ENCODE results near the gene CYP4F3. TPM values are rescaled to one million over a fixed set of nuclear protein-coding genes. Genes with fewer than 3 reads are reported as not detected.
"Not testable (repeated sequence)": the region's sequence is repeated elsewhere in the genome, so short reads cannot be mapped to it uniquely, and the experiment has no call there.

Gene CYP4F3
- total RNA-seq: 2.7 and 3.3 TPM in 2 replicates
- polyA plus RNA-seq: 1.3 and 2.2 TPM in 2 replicates

- DNase-seq (ENCODE audit: low spot score): no peak
- Histone ChIP-seq H3K4me3 (no peak within 1 kb of the TSS), H3K4me2 (no peak within 1 kb of the TSS), H3K9me3 (ENCODE audit: low read depth) (no peaks in the 10 kb centered on the region), H3K9me2 (replicated peaks; ENCODE audit: insufficient read depth) (no peaks in the 10 kb centered on the region), H3K79me2 (no peaks in the 10 kb centered on the region), H3K4me1 (ENCODE audit: insufficient read depth) (no peaks in the 10 kb centered on the region), H3K36me3 (replicated peaks; ENCODE audit: insufficient read depth, low read depth) (no peaks in the 10 kb centered on the region), H2AFZ (no peak within 1 kb of the TSS), H4K20me1 (ENCODE audit: insufficient read depth, poor library complexity, severe bottlenecking) (no peaks in the 10 kb centered on the region), H3K27me3 (no peaks in the 10 kb centered on the region), H3K27ac (no peak within 1 kb of the TSS)
- no peak for TF ChIP-seq CTCF (IDR thresholded peaks at IDR 0.05; ENCODE audit: poor library complexity)
- no peak for TF ChIP-seq EZH2phosphoT487 (IDR thresholded peaks at IDR 0.05; ENCODE audit: low read depth, severe bottlenecking, unreplicated experiment)
- TF ChIP-seq EZH2 (IDR thresholded peaks at IDR 0.05; ENCODE audit: borderline replicate concordance): no peak
- 72% methylated on average over 6 of the region's 6 CpGs for WGBS (ENCODE audit: low lambda C conversion rate, missing lambda C conversion rate)
These were observed at the start of gene CYP4F3 for GRCh38 chr19:15640294-15640903. Gene CYP4F3, plus strand, starts transcription at chr19:15640897. Its CDS starts 519 bp downstream, at chr19:15641416.

- H3K36me3 ChIP-seq (replicated peaks; ENCODE audit: insufficient read depth, low read depth): no peaks in the 10 kb centered on the region
- H3K27ac ChIP-seq: no peak overlapping the region
- 72% methylated on average over 4 of the region's 4 CpGs for WGBS (ENCODE audit: low lambda C conversion rate, missing lambda C conversion rate)
- no peaks in the 10 kb centered on the region for H3K9me2 ChIP-seq (replicated peaks; ENCODE audit: insufficient read depth)
- H3K27me3 ChIP-seq: no peaks in the 10 kb centered on the region
- H2AFZ ChIP-seq: no peak overlapping the region
- no peaks in the 10 kb centered on the region for H3K4me1 ChIP-seq (ENCODE audit: insufficient read depth)
- H3K4me3 ChIP-seq: no peak overlapping the region
- no peak for DNase-seq (ENCODE audit: low spot score)
- no peaks in the 10 kb centered on the region for H3K79me2 ChIP-seq
- H3K4me2 ChIP-seq: no peak overlapping the region
- H3K9me3 ChIP-seq (ENCODE audit: low read depth): no peaks in the 10 kb centered on the region
- TF ChIP-seq EZH2phosphoT487 (IDR thresholded peaks at IDR 0.05; ENCODE audit: low read depth, severe bottlenecking, unreplicated experiment) (no peak), EZH2 (IDR thresholded peaks at IDR 0.05; ENCODE audit: borderline replicate concordance) (no peak), CTCF (IDR thresholded peaks at IDR 0.05; ENCODE audit: poor library complexity) (no peak)
- no peaks in the 10 kb centered on the region for H4K20me1 ChIP-seq (ENCODE audit: insufficient read depth, poor library complexity, severe bottlenecking)
These were observed 48.9 kb upstream of the CYP4F3 start for GRCh38 chr19:15591796-15592195.

- not testable (repeated sequence) for H2AFZ ChIP-seq; H3K9me3 ChIP-seq (ENCODE audit: low read depth); H3K36me3 ChIP-seq (replicated peaks; ENCODE audit: insufficient read depth, low read depth); H3K9me2 ChIP-seq (replicated peaks; ENCODE audit: insufficient read depth); H3K79me2 ChIP-seq; H3K27me3 ChIP-seq; H4K20me1 ChIP-seq (ENCODE audit: insufficient read depth, poor library complexity, severe bottlenecking); DNase-seq (ENCODE audit: low spot score); H3K4me1 ChIP-seq (ENCODE audit: insufficient read depth); H3K4me2 ChIP-seq; H3K4me3 ChIP-seq; H3K27ac ChIP-seq
- WGBS (ENCODE audit: low lambda C conversion rate, missing lambda C conversion rate): 37% methylated on average over 5 of the region's 5 CpGs
These were observed 48.2 kb upstream of the CYP4F3 start for GRCh38 chr19:15592506-15592905.

- H2AFZ ChIP-seq; H3K27me3 ChIP-seq; DNase-seq (ENCODE audit: low spot score); H3K4me3 ChIP-seq; H3K36me3 ChIP-seq (replicated peaks; ENCODE audit: insufficient read depth, low read depth); H3K4me2 ChIP-seq; H3K4me1 ChIP-seq (ENCODE audit: insufficient read depth); H3K27ac ChIP-seq; H4K20me1 ChIP-seq (ENCODE audit: insufficient read depth, poor library complexity, severe bottlenecking); H3K9me2 ChIP-seq (replicated peaks; ENCODE audit: insufficient read depth); H3K9me3 ChIP-seq (ENCODE audit: low read depth); H3K79me2 ChIP-seq: not testable (repeated sequence)
- 69% methylated on average over 4 of the region's 4 CpGs for WGBS (ENCODE audit: low lambda C conversion rate, missing lambda C conversion rate)
These were observed 46.9 kb upstream of the CYP4F3 start for GRCh38 chr19:15593766-15594165.
